Measurements from ENCODE around the gene DGKI. TPM values are rescaled to one million over a fixed set of nuclear protein-coding genes. Genes with fewer than 3 reads are reported as not detected.

The DGKI gene
- total and polyA plus RNA-seq, 2 of the 4 experiments (the other 2 are of a cell fraction), result 3.9 to 15.8 TPM

DNA sequence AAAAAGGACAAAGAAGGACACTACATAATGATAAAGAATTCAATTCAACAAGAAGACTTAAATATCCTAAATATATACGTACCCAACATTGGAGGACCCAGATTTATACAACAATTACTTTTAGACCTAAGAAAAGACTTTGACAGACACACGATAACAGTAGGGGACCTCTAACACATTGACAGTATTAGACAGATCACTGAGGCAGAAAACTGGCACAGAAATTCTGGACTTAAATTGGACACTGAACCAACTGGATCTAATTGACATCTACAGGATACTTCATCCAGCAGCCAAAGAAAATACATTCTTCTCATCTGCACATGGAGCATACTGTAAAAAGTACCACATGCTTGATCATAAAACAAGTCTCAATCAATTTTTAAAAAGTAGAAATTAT, 103.8 kb downstream of the DGKI start:
- Histone ChIP-seq H2BK20ac (ENCODE audit: low read depth, low read length) (no peak overlapping the region), H3K9me3 (ENCODE audit: control insufficient read depth, insufficient read depth, low read length) (no peaks in the 10 kb centered on the region), H4K5ac (ENCODE audit: low read depth, low read length) (no peak overlapping the region), H3K4ac (ENCODE audit: low read depth, low read length) (no peak overlapping the region), H3K9me1 (ENCODE audit: insufficient read depth, low read length) (no peaks in the 10 kb centered on the region; the same call in 1 of the 2 replicates), H3K79me1 (ENCODE audit: low read depth in 1 of 2, low read length in 2 of 2) (no peaks in the 10 kb centered on the region), H3K27ac (ENCODE audit: insufficient read depth, low read length) (no peak overlapping the region), H4K8ac (ENCODE audit: low read depth in 2 of 2, low read length in 2 of 2) (no peak overlapping the region), H3K18ac (ENCODE audit: low read depth, low read length) (no peak overlapping the region), H3K4me1 (ENCODE audit: control insufficient read depth, insufficient read depth, low read length) (no peaks in the 10 kb centered on the region), H4K91ac (ENCODE audit: insufficient read depth, low read depth, low read length) (no peak overlapping the region), H3K27me3 (ENCODE audit: control insufficient read depth, insufficient read depth, low read length) (no peaks in the 10 kb centered on the region), H3K14ac (replicated peaks; ENCODE audit: low read depth, low read length) (no peak overlapping the region), H4K20me1 (ENCODE audit: insufficient read depth, low read length) (no peaks in the 10 kb centered on the region), H2AK5ac (ENCODE audit: low read depth, low read length) (no peak overlapping the region), H2AFZ (replicated peaks; ENCODE audit: low read length, poor library complexity) (no peak overlapping the region), H2BK120ac (ENCODE audit: low read depth, low read length) (no peak overlapping the region), H3K23ac (ENCODE audit: low read depth, low read length) (no peak overlapping the region), H3K9ac (ENCODE audit: low read depth, low read length) (no peak overlapping the region), H3K56ac (ENCODE audit: extremely low read depth, insufficient read depth, low read length) (no peak overlapping the region), H2BK15ac (ENCODE audit: low read depth, low read length) (no peak overlapping the region), H2AK9ac (replicated peaks; ENCODE audit: low read depth, low read length, poor library complexity) (no peak overlapping the region), H2BK5ac (ENCODE audit: low read depth, low read length, poor library complexity, severe bottlenecking) (no peak overlapping the region), H3K36me3 (ENCODE audit: control insufficient read depth, insufficient read depth, low read length) (no peaks in the 10 kb centered on the region), H3K4me3 (ENCODE audit: insufficient read depth, low read depth, low read length) (no peak overlapping the region), H3K4me2 (ENCODE audit: low read depth, low read length) (no peak overlapping the region)
- BruUV-seq (replicated peaks), result no TSS peak
- DNase-seq (no peak), ATAC-seq (ENCODE audit: low read depth) (no peak)
- no CpG with 5 or more reads among the region's 2 CpGs for WGBS, 2 experiments (ENCODE audit: extremely low coverage in 2 of 2, insufficient read length in 1 of 2)
- ChIA-PET POLR2A (ENCODE audit: unreplicated experiment) (no interaction called here), CTCF (no interaction called here)
- TF ChIP-seq CHD1 (IDR thresholded peaks at IDR 0.05; ENCODE audit: low read depth, low read length), result no peak
- no peak for TF ChIP-seq RAD21 (IDR thresholded peaks at IDR 0.05; ENCODE audit: low read length)
- TF ChIP-seq CEBPB (IDR thresholded peaks at IDR 0.05; ENCODE audit: low read depth, low read length), result no peak
- TF ChIP-seq FOS (IDR thresholded peaks at IDR 0.05; ENCODE audit: low read depth, low read length), result no peak
- TF ChIP-seq NFE2L2 (IDR thresholded peaks at IDR 0.05; ENCODE audit: low read depth, low read length), result no peak
- intact Hi-C loops (cut with micrococcal nuclease), result no loop called here
- dilution Hi-C loops (cut with HindIII; ENCODE audit: low sequenced_read_pairs, unreplicated experiment), result no loop called here
- in situ Hi-C loops (cut with MboI; ENCODE audit: low sequenced_read_pairs), result no loop called here
